ENCODE results near the gene LENEP.
A peak's percentile ranks its signal among the peaks of the same experiment; 100 is the strongest.

LENEP gene

GRCh38 chr1:155001425-155001674, 8.0 kb downstream of the LENEP start:
- Histone ChIP-seq H3K27ac (ENCODE audit: low read length) (no peak overlapping the region), H3K36me3 (ENCODE audit: insufficient read depth, low read length) (no peaks in the 10 kb centered on the region), H3K9ac (ENCODE audit: low read depth, low read length) (no peak overlapping the region), H3K4me3 (ENCODE audit: low read depth in 1 of 2, low read length in 2 of 2) (no peak overlapping the region), H3K9me3 (ENCODE audit: insufficient read depth, low read length, severe bottlenecking) (no peaks in the 10 kb centered on the region), H2AFZ (ENCODE audit: low read depth, low read length) (no peak overlapping the region), H3K4me1 (ENCODE audit: insufficient read depth, low read length) (peaks cover 37% of the 10 kb centered on the region), H3K27me3 (ENCODE audit: insufficient read depth, low read length, poor library complexity) (peaks cover 55% of the 10 kb centered on the region), H3K4me2 (ENCODE audit: insufficient read depth, low read length) (no peak overlapping the region), H3K79me2 (ENCODE audit: insufficient read depth, low read length) (no peaks in the 10 kb centered on the region), H4K20me1 (ENCODE audit: insufficient read depth, low read length) (peaks cover 77% of the 10 kb centered on the region)
- DNase-seq (no peak), ATAC-seq (ENCODE audit: insufficient read depth, low read depth) (no peak)
- TF ChIP-seq EZH2 (IDR thresholded peaks at IDR 0.05; ENCODE audit: borderline replicate concordance, low read depth, low read length, severe bottlenecking) (no peak), CTCF (IDR thresholded peaks at IDR 0.05; ENCODE audit: borderline replicate concordance, extremely low read depth, low read length, poor library complexity, severe bottlenecking) (no peak)

- TF ChIP-seq CTCF (IDR thresholded peaks at IDR 0.05; ENCODE audit: borderline replicate concordance, extremely low read depth, low read length, poor library complexity, severe bottlenecking) = no peak
- peak; percentile 37 for TF ChIP-seq EZH2 (IDR thresholded peaks at IDR 0.05; ENCODE audit: borderline replicate concordance, low read depth, low read length, severe bottlenecking)
- Histone ChIP-seq H3K9me3 (ENCODE audit: insufficient read depth, low read length, severe bottlenecking) (no peaks in the 10 kb centered on the region), H2AFZ (ENCODE audit: low read depth, low read length) (no peak overlapping the region), H4K20me1 (ENCODE audit: insufficient read depth, low read length) (peaks cover 77% of the 10 kb centered on the region), H3K4me1 (ENCODE audit: insufficient read depth, low read length) (peaks cover 37% of the 10 kb centered on the region), H3K36me3 (ENCODE audit: insufficient read depth, low read length) (no peaks in the 10 kb centered on the region), H3K27ac (ENCODE audit: low read length) (no peak overlapping the region), H3K9ac (ENCODE audit: low read depth, low read length) (no peak overlapping the region), H3K27me3 (ENCODE audit: insufficient read depth, low read length, poor library complexity) (peaks cover 55% of the 10 kb centered on the region), H3K4me2 (ENCODE audit: insufficient read depth, low read length) (peak overlapping the region; percentile 15; the same call in 1 of the 2 replicates), H3K4me3 (ENCODE audit: low read depth in 1 of 2, low read length in 2 of 2) (no peak overlapping the region), H3K79me2 (ENCODE audit: insufficient read depth, low read length) (no peaks in the 10 kb centered on the region)
- ATAC-seq (ENCODE audit: insufficient read depth, low read depth) (peak; percentile 31; the same call in 2 of the 3 replicates), DNase-seq (peak; percentile 77)
These were observed 8.5 kb downstream of the LENEP start for GRCh38 chr1:155001675-155002463.

GRCh38 chr1:155002464-155003226, 9.3 kb downstream of the LENEP start, which contains the start of gene ZBTB7B:
ZBTB7B (plus strand) TSS chr1:155002802; CDS start chr1:155014661, 11,859 bp downstream.
- ATAC-seq (ENCODE audit: insufficient read depth, low read depth) (no peak), DNase-seq (no peak)
- Histone ChIP-seq H3K4me1 (ENCODE audit: insufficient read depth, low read length) (peaks cover 37% of the 10 kb centered on the region), H3K27me3 (ENCODE audit: insufficient read depth, low read length, poor library complexity) (peaks cover 49% of the 10 kb centered on the region), H3K4me3 (ENCODE audit: low read depth in 1 of 2, low read length in 2 of 2) (no peak within 1 kb of the TSS), H2AFZ (ENCODE audit: low read depth, low read length) (no peak within 1 kb of the TSS), H3K36me3 (ENCODE audit: insufficient read depth, low read length) (no peaks in the 10 kb centered on the region), H3K9me3 (ENCODE audit: insufficient read depth, low read length, severe bottlenecking) (no peaks in the 10 kb centered on the region), H3K79me2 (ENCODE audit: insufficient read depth, low read length) (no peaks in the 10 kb centered on the region), H3K4me2 (ENCODE audit: insufficient read depth, low read length) (peak within 1 kb of the TSS; percentile 15; the same call in 1 of the 2 replicates), H3K27ac (ENCODE audit: low read length) (no peak within 1 kb of the TSS), H4K20me1 (ENCODE audit: insufficient read depth, low read length) (peaks cover 74% of the 10 kb centered on the region), H3K9ac (ENCODE audit: low read depth, low read length) (no peak within 1 kb of the TSS)
- no peak for TF ChIP-seq EZH2 (IDR thresholded peaks at IDR 0.05; ENCODE audit: borderline replicate concordance, low read depth, low read length, severe bottlenecking)
- TF ChIP-seq CTCF (IDR thresholded peaks at IDR 0.05; ENCODE audit: borderline replicate concordance, extremely low read depth, low read length, poor library complexity, severe bottlenecking) = no peak

All from DND-41 (cell line).